A673 (cell line): Measurements from ENCODE around the gene PARVB. TPM values are rescaled to one million over a fixed set of nuclear protein-coding genes. Genes with fewer than 3 reads are reported as not detected.

Source experiments
- BruUV-seq: library from RNA; stranded (reverse); fragments of 400-500 nt; replicated peaks from 2 replicates; lab custom pipeline; 2021; lab: Mats Ljungman, UMichigan
- CTCF ChIA-PET: fragments of 300-600 bp; sonication (Branson Sonifier 250); formaldehyde crosslinking; loops from one replicate; lab custom pipeline; 2022; ENCODE audit warnings: antibody characterized with exemption; lab: Charles Lee
- POLR2A ChIA-PET: fragments of 300-600 bp; sonication (Branson Sonifier 250); formaldehyde crosslinking; loops from one replicate; lab custom pipeline; 2022; ENCODE audit warnings: antibody characterized with exemption; ENCODE audit not compliant: low non-redundant PET; lab: Charles Lee
- DNase-seq: peaks from one replicate; pipeline ENCODE4 v3.0.0-alpha.2; 2015; ENCODE audit warnings: low spot score
- H3K27ac ChIP-seq: fragments of 200-600 bp; sonication (generic); 2 replicates; pipeline ENCODE4 v1.5.1; 2016; ENCODE audit warnings: mixed run types, low read depth, mild to moderate bottlenecking, mixed read lengths, antibody characterized with exemption, low read length; ENCODE audit not compliant: poor library complexity, severe bottlenecking
- H3K27me3 ChIP-seq: fragments of 200-600 bp; sonication (generic); replicated peaks from 2 replicates; pipeline ENCODE4 v1.6.1; 2017; ENCODE audit warnings: mixed run types, low read depth, mild to moderate bottlenecking, mixed read lengths, antibody characterized with exemption, low read length; ENCODE audit not compliant: insufficient read depth, poor library complexity
- H3K36me3 ChIP-seq: fragments of 200-600 bp; sonication (generic); 2 replicates; pipeline ENCODE4 v1.6.1; 2016; ENCODE audit warnings: mixed run types, mild to moderate bottlenecking, mixed read lengths, antibody characterized with exemption, low read length; ENCODE audit not compliant: insufficient read depth, poor library complexity, severe bottlenecking
- H3K4me1 ChIP-seq: fragments of 200-600 bp; sonication (generic); 2 replicates; pipeline ENCODE4 v1.6.1; 2017; ENCODE audit warnings: mixed run types, mild to moderate bottlenecking, mixed read lengths, antibody characterized with exemption, low read length; ENCODE audit not compliant: insufficient read depth, poor library complexity, severe bottlenecking
- H3K4me3 ChIP-seq: fragments of 200-600 bp; sonication (generic); 2 replicates; pipeline ENCODE4 v1.5.1; 2016; ENCODE audit warnings: low read depth, mixed run types, mild to moderate bottlenecking, mixed read lengths, low read length; ENCODE audit not compliant: poor library complexity, severe bottlenecking
- H3K9me3 ChIP-seq: fragments of 200-600 bp; sonication (generic); 2 replicates; pipeline ENCODE4 v1.6.1; 2016; ENCODE audit warnings: mixed run types, low read depth, mild to moderate bottlenecking, mixed read lengths, antibody characterized with exemption, low read length; ENCODE audit not compliant: poor library complexity, severe bottlenecking
- EZH2 ChIP-seq: fragments of 200-600 bp; sonication (generic); IDR thresholded peaks from 2 replicates; pipeline ENCODE4 v1.6.1; 2017; ENCODE audit warnings: borderline replicate concordance, low read depth, mild to moderate bottlenecking, mixed read lengths, antibody characterized with exemption, low read length; ENCODE audit not compliant: poor library complexity, severe bottlenecking
- intact Hi-C: fragments of 100-400 bp; cut with micrococcal nuclease; formaldehyde crosslinking; loops from one replicate; pipeline ENCODE4 v1.10.0; 2022; ENCODE audit not compliant: unreplicated experiment
- total RNA-seq: library from RNA; stranded (reverse); gene quantifications from 2 replicates; pipeline ENCODE4 v1.2.3, GENCODE V29; 2021
- TF ChIP-seq, protein P1 (sequence below): fragments of 300-800, 200-600 bp; sonication (generic); conservative IDR thresholded peaks from 2 replicates; pipeline ENCODE4 v1.5.1; 2017; ENCODE audit warnings: low read depth, mild to moderate bottlenecking, antibody characterized with exemption, low read length, moderate library complexity, mixed read lengths

PARVB gene
- total RNA-seq, 1 experiment from 2014 or later, result 18.3 TPM

DNA sequence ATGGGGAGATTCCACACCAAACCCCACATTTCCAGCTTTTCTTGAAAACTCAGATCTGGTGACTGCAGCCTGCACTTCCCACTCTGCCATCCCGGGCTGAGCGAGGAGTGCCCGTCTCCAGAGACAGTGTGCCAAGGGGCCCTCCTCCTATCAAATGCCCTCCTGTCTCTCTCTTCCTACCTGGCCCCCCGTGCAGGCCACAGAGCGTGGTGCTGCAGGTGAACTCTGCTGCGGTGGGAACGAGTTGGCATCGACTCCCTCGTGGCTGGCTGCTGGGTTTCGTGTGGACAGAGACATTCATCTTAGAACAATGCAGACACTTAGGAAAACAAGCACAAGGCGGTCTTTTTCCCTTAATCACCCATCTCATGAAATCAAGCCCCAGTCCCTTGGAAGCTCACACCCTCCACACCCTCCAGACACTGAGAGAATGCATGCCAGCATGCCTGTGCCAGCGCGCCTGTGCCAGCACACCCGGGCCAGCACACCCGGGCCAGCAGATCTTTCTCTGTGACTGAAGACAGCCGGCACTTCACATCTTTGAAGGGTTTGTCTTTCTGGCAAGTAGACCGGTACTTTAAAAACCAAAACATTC, 65.0 kb downstream of the PARVB start:
- DNase-seq, result no peak
- Histone ChIP-seq H3K27me3 (no peaks in the 10 kb centered on the region), H3K36me3 (no peaks in the 10 kb centered on the region), H3K4me3 (no peak overlapping the region), H3K27ac (no peak overlapping the region), H3K4me1 (no peaks in the 10 kb centered on the region), H3K9me3 (no peaks in the 10 kb centered on the region)
- ChIA-PET POLR2A (no interaction called here), CTCF (no interaction called here)
- TF ChIP-seq EZH2, result no peak
- TF ChIP-seq, protein P1, sequence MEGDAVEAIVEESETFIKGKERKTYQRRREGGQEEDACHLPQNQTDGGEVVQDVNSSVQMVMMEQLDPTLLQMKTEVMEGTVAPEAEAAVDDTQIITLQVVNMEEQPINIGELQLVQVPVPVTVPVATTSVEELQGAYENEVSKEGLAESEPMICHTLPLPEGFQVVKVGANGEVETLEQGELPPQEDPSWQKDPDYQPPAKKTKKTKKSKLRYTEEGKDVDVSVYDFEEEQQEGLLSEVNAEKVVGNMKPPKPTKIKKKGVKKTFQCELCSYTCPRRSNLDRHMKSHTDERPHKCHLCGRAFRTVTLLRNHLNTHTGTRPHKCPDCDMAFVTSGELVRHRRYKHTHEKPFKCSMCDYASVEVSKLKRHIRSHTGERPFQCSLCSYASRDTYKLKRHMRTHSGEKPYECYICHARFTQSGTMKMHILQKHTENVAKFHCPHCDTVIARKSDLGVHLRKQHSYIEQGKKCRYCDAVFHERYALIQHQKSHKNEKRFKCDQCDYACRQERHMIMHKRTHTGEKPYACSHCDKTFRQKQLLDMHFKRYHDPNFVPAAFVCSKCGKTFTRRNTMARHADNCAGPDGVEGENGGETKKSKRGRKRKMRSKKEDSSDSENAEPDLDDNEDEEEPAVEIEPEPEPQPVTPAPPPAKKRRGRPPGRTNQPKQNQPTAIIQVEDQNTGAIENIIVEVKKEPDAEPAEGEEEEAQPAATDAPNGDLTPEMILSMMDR, result no peak
- no TSS peak for BruUV-seq
- intact Hi-C loops, result no loop called here

DNA sequence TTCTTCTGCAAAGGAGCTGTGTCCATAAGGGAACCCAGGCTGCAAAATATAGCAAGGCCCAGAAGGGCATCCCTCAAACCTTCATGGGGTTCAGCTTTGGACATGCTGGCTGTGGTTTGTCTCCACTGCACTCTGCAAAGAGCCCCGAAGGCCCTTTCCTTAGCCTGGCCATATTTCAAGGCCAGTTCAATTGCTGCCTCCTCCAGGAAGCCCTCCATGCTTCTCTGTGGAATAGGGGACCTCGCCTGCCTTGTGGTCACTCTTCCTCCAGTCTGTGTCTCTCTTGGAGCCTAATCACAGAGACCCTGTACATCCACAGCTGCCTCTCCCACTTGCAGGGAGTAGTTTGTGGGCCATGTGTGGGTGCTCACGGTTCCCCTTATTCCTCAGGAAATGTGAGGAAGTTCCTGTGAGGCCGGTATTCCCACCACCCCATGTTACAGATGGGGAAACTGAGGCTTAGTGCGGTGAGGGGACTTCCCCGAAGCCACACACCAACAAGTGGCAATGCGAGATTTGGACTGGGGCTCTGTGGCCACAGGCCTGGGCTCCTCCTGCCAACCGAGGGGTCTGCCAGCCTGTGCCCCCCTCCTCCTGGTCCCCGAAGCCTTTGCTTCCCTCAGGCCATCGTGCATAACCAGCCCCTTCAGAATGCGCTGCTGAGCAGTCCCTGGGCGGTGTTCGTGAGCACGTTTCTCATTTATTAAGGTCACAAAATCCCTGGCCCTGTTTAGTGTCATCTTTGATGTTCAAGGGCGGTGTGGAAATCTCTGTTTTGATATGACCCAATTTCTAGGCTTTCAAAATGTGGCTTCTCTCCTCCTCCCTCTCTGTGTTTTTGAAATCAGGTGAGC, 65.8 kb downstream of the PARVB start:
- H3K27me3 ChIP-seq, result no peaks in the 10 kb centered on the region
- H3K4me3 ChIP-seq, result no peak overlapping the region
- no peaks in the 10 kb centered on the region for H3K9me3 ChIP-seq
- ChIA-PET POLR2A (no interaction called here), CTCF (no interaction called here)
- H3K36me3 ChIP-seq, result no peaks in the 10 kb centered on the region
- TF ChIP-seq, protein P1, result no peak
- no peak for TF ChIP-seq EZH2
- intact Hi-C loops, result no loop called here
- H3K4me1 ChIP-seq, result no peaks in the 10 kb centered on the region
- BruUV-seq, result no TSS peak
- no peak overlapping the region for H3K27ac ChIP-seq
- no peak for DNase-seq

DNA sequence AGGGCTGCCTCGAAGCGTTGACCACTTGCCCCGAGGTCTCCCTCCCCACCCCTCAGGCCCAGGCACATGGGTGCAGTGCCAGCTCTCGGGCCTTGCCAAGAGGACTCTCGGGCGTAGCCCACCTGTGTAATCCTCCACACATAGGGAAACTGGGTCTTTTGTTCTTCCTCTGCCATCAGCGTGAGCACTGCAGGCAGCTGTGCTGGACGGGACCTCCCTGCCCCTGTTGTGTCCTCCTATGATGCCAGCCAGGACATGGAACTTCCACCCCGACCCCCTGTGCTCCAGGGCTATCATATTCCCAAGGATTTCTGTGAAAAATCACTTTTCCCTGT, 66.4 kb downstream of the PARVB start:
- no peak for TF ChIP-seq EZH2
- TF ChIP-seq, protein P1, result no peak
- ChIA-PET POLR2A (no interaction called here), CTCF (no interaction called here)
- DNase-seq, result no peak
- Histone ChIP-seq H3K4me1 (no peaks in the 10 kb centered on the region), H3K36me3 (no peaks in the 10 kb centered on the region), H3K27ac (no peak overlapping the region), H3K27me3 (no peaks in the 10 kb centered on the region), H3K9me3 (no peaks in the 10 kb centered on the region), H3K4me3 (no peak overlapping the region)
- intact Hi-C loops, result no loop called here
- no TSS peak for BruUV-seq
